Measurements from ENCODE around the gene RNF207. TPM values are rescaled to one million over a fixed set of nuclear protein-coding genes. Genes with fewer than 3 reads are reported as not detected.

RNF207 gene
- total RNA-seq, 2 experiments from 2014 or later: 3.8 to 4.0 TPM

- Mint-ChIP-seq H3K27ac (no peak overlapping the region), H3K9me3 (no peaks in the 10 kb centered on the region), H3K27me3 (peaks cover 18% of the 10 kb centered on the region), H3K4me1 (peaks cover 9% of the 10 kb centered on the region), H3K4me3 (no peak overlapping the region), H3K36me3 (peaks cover 7% of the 10 kb centered on the region)
- DNase-seq: no peak
- no peak for ATAC-seq (ENCODE audit: low read depth)
- POLR2A ChIA-PET: no interaction called here
These were observed 26.2 kb upstream of the RNF207 start for GRCh38 chr1:6179564-6180175.

- no peak within 1 kb of the TSS for H3K27ac Mint-ChIP-seq
- POLR2A ChIA-PET: no interaction called here
- H3K4me1 Mint-ChIP-seq: peaks cover 13% of the 10 kb centered on the region
- peak within 1 kb of the TSS; percentile 42 for H3K4me3 Mint-ChIP-seq
- ATAC-seq (ENCODE audit: low read depth) (no peak), DNase-seq (no peak)
- no peaks in the 10 kb centered on the region for H3K9me3 Mint-ChIP-seq
- H3K36me3 Mint-ChIP-seq: peaks cover 7% of the 10 kb centered on the region
- peaks cover 18% of the 10 kb centered on the region for H3K27me3 Mint-ChIP-seq
These were observed 25.6 kb upstream of the RNF207 start, which contains the start of gene CHD5 for GRCh38 chr1:6180268-6180706. CHD5 (minus strand) TSS chr1:6180321; CDS start chr1:6180023, 298 bp downstream.

GRCh38 chr1:6180707-6181311, 25.1 kb upstream of the RNF207 start:
- DNase-seq (no peak), ATAC-seq (ENCODE audit: low read depth) (no peak)
- Mint-ChIP-seq H3K27ac (no peak overlapping the region), H3K4me3 (peak overlapping the region; percentile 42), H3K27me3 (peaks cover 18% of the 10 kb centered on the region), H3K4me1 (peaks cover 15% of the 10 kb centered on the region), H3K9me3 (no peaks in the 10 kb centered on the region), H3K36me3 (peaks cover 8% of the 10 kb centered on the region)
- POLR2A ChIA-PET: no interaction called here

- Mint-ChIP-seq H3K27ac (no peak overlapping the region), H3K4me3 (no peak overlapping the region), H3K4me1 (peaks cover 17% of the 10 kb centered on the region), H3K27me3 (peaks cover 18% of the 10 kb centered on the region), H3K36me3 (peaks cover 12% of the 10 kb centered on the region), H3K9me3 (no peaks in the 10 kb centered on the region)
- ATAC-seq (ENCODE audit: low read depth) (no peak), DNase-seq (no peak)
- POLR2A ChIA-PET: no interaction called here
These were observed 24.6 kb upstream of the RNF207 start for GRCh38 chr1:6181347-6181770.

- POLR2A ChIA-PET: interaction anchor here (0.7 kb wide), 1 partner anchor 490 kb away, joined by 4 read pairs; no protein-coding TSS in a partner anchor
- Mint-ChIP-seq H3K4me1 (peaks cover 19% of the 10 kb centered on the region), H3K9me3 (no peaks in the 10 kb centered on the region), H3K27me3 (peaks cover 18% of the 10 kb centered on the region), H3K36me3 (peaks cover 13% of the 10 kb centered on the region), H3K27ac (no peak overlapping the region), H3K4me3 (no peak overlapping the region)
- DNase-seq (no peak), ATAC-seq (ENCODE audit: low read depth) (no peak)
These were observed 22.4 kb upstream of the RNF207 start for GRCh38 chr1:6183520-6183989.

GRCh38 chr1:6184083-6184783, 21.7 kb upstream of the RNF207 start:
- H3K36me3 Mint-ChIP-seq: peaks cover 19% of the 10 kb centered on the region
- H3K9me3 Mint-ChIP-seq: no peaks in the 10 kb centered on the region
- no peak overlapping the region for H3K27ac Mint-ChIP-seq
- no peak overlapping the region for H3K4me3 Mint-ChIP-seq
- POLR2A ChIA-PET: no interaction called here
- ATAC-seq (ENCODE audit: low read depth): no peak
- H3K4me1 Mint-ChIP-seq: peaks cover 22% of the 10 kb centered on the region
- no peak for DNase-seq
- H3K27me3 Mint-ChIP-seq: peaks cover 18% of the 10 kb centered on the region

GRCh38 chr1:6185151-6185550, 20.8 kb upstream of the RNF207 start:
- ATAC-seq (ENCODE audit: low read depth) (no peak), DNase-seq (no peak)
- H3K9me3 Mint-ChIP-seq: no peaks in the 10 kb centered on the region
- H3K27me3 Mint-ChIP-seq: peaks cover 18% of the 10 kb centered on the region
- H3K36me3 Mint-ChIP-seq: peaks cover 23% of the 10 kb centered on the region
- POLR2A ChIA-PET: interaction anchor here (0.9 kb wide), 1 partner anchor 51 kb away, joined by 3 read pairs; the partner anchor contains the start of gene ICMT
- peaks cover 25% of the 10 kb centered on the region for H3K4me1 Mint-ChIP-seq
- H3K27ac Mint-ChIP-seq: no peak overlapping the region
- no peak overlapping the region for H3K4me3 Mint-ChIP-seq

GRCh38 chr1:6185635-6186382, 20.1 kb upstream of the RNF207 start:
- no peak for DNase-seq
- H3K4me3 Mint-ChIP-seq: no peak overlapping the region
- H3K27me3 Mint-ChIP-seq: peaks cover 15% of the 10 kb centered on the region
- H3K27ac Mint-ChIP-seq: no peak overlapping the region
- ATAC-seq (ENCODE audit: low read depth): no peak
- no peaks in the 10 kb centered on the region for H3K9me3 Mint-ChIP-seq
- peaks cover 25% of the 10 kb centered on the region for H3K4me1 Mint-ChIP-seq
- POLR2A ChIA-PET: interaction anchor here (0.9 kb wide), 1 partner anchor 50 kb away, joined by 3 read pairs; the partner anchor contains the start of gene ICMT
- peaks cover 25% of the 10 kb centered on the region for H3K36me3 Mint-ChIP-seq

GRCh38 chr1:6188466-6188865, 17.5 kb upstream of the RNF207 start:
- Mint-ChIP-seq H3K27ac (no peak overlapping the region), H3K4me3 (no peak overlapping the region), H3K27me3 (no peaks in the 10 kb centered on the region), H3K9me3 (no peaks in the 10 kb centered on the region), H3K36me3 (peaks cover 30% of the 10 kb centered on the region), H3K4me1 (peaks cover 21% of the 10 kb centered on the region)
- POLR2A ChIA-PET: no interaction called here
- DNase-seq (no peak), ATAC-seq (ENCODE audit: low read depth) (no peak)

- Mint-ChIP-seq H3K27ac (no peak overlapping the region), H3K27me3 (no peaks in the 10 kb centered on the region)
- POLR2A ChIA-PET: no interaction called here
These were observed 14.0 kb upstream of the RNF207 start for GRCh38 chr1:6191968-6192367.

GRCh38 chr1:6197746-6198427, 8.0 kb upstream of the RNF207 start:
- no peak for ATAC-seq (ENCODE audit: low read depth)

More at GRCh38 chr1:6191968-6192367, 14.0 kb upstream of the RNF207 start:
- ATAC-seq (ENCODE audit: low read depth): no peak
- Mint-ChIP-seq H3K4me1 (peaks cover 16% of the 10 kb centered on the region), H3K36me3 (peaks cover 27% of the 10 kb centered on the region), H3K9me3 (no peaks in the 10 kb centered on the region), H3K4me3 (no peak overlapping the region)
- DNase-seq: no peak

GRCh38 chr1:6198646-6199297, 7.1 kb upstream of the RNF207 start:
- POLR2A ChIA-PET: interaction anchor here (0.9 to 1.5 kb wide), 4 partner anchors 37 to 224 kb away, joined by 3 to 4 read pairs (median 3); partner anchors contain the start of gene ICMT

More at GRCh38 chr1:6197746-6198427, 8.0 kb upstream of the RNF207 start:
- H3K4me3 Mint-ChIP-seq: peak overlapping the region; percentile 94
- peaks cover 15% of the 10 kb centered on the region for H3K36me3 Mint-ChIP-seq
- no peaks in the 10 kb centered on the region for H3K9me3 Mint-ChIP-seq
- no peaks in the 10 kb centered on the region for H3K27me3 Mint-ChIP-seq
- POLR2A ChIA-PET: no interaction called here
- peaks cover 34% of the 10 kb centered on the region for H3K4me1 Mint-ChIP-seq
- DNase-seq: no peak
- H3K27ac Mint-ChIP-seq: peak overlapping the region; percentile 87

More at GRCh38 chr1:6198646-6199297, 7.1 kb upstream of the RNF207 start:
- no peak for DNase-seq
- Mint-ChIP-seq H3K4me1 (peaks cover 32% of the 10 kb centered on the region), H3K4me3 (peak overlapping the region; percentile 94), H3K27ac (peak overlapping the region; percentile 87), H3K27me3 (no peaks in the 10 kb centered on the region), H3K9me3 (no peaks in the 10 kb centered on the region), H3K36me3 (peaks cover 12% of the 10 kb centered on the region)
- ATAC-seq (ENCODE audit: low read depth): peak; percentile 30

Data from activated naive CD8-positive, alpha-beta T cell treated with anti-CD3 and anti-CD28 coated beads, Interleukin-2, amount 10 ng/mL, durations not matched to agents 7 days and 5 days (primary cell).